IMR-90 (cell line): ENCODE results near the gene SUN1. TPM values are rescaled to one million over a fixed set of nuclear protein-coding genes. Genes with fewer than 3 reads are reported as not detected.

Experiments used
- ATAC-seq: fragments of 200-7000 bp; cut with Tn5 transposase; 2 replicates; pipeline ENCODE4 v1.9.1; 2020; ENCODE audit warnings: low read depth, mild to moderate bottlenecking, moderate library complexity
- BruUV-seq: library from RNA; stranded (reverse); fragments of 400-500 nt; replicated peaks from 2 replicates; lab custom pipeline; 2021; lab: Mats Ljungman, UMichigan
- CTCF ChIA-PET: fragments of 300-600 bp; formaldehyde crosslinking; extraction: SDS; loops from one replicate; lab custom pipeline; 2021; ENCODE audit warnings: antibody characterized with exemption; lab: Yijun Ruan, JAX
- POLR2A ChIA-PET: fragments of 300-600 bp; sonication (Branson Sonifier 250); formaldehyde crosslinking; loops from one replicate; lab custom pipeline; 2022; ENCODE audit warnings: antibody characterized with exemption; ENCODE audit not compliant: unreplicated experiment; lab: Charles Lee
- DNase-seq: peaks from one replicate; pipeline ENCODE4 v3.0.0; 2013
- H2AFZ ChIP-seq: replicated peaks from 2 replicates; pipeline ENCODE3; 2013; ENCODE audit warnings: low read length, mild to moderate bottlenecking; ENCODE audit not compliant: poor library complexity
- H2AK5ac ChIP-seq: 2 replicates; pipeline ENCODE4 v1.6.1; 2013; ENCODE audit warnings: low read depth, low read length, inconsistent platforms
- H2AK9ac ChIP-seq: replicated peaks from 2 replicates; pipeline ENCODE3; 2013; ENCODE audit warnings: mild to moderate bottlenecking, low read depth, low read length, moderate library complexity; ENCODE audit not compliant: poor library complexity
- H2BK120ac ChIP-seq: 2 replicates; pipeline ENCODE4 v1.6.1; 2013; ENCODE audit warnings: low read depth, low read length, inconsistent platforms
- H2BK15ac ChIP-seq: 3 replicates; pipeline ENCODE4 v1.6.1; 2013; ENCODE audit warnings: low read depth, low read length, inconsistent platforms
- H2BK20ac ChIP-seq: 2 replicates; pipeline ENCODE4 v1.6.1; 2013; ENCODE audit warnings: low read depth, mild to moderate bottlenecking, inconsistent platforms, low read length, moderate library complexity
- H2BK5ac ChIP-seq: 2 replicates; pipeline ENCODE4 v1.6.1; 2013; ENCODE audit warnings: mild to moderate bottlenecking, low read depth, low read length, inconsistent platforms; ENCODE audit not compliant: poor library complexity, severe bottlenecking
- H3K14ac ChIP-seq: replicated peaks from 2 replicates; pipeline ENCODE4 v1.6.1; 2013; ENCODE audit warnings: low read depth, low read length, inconsistent platforms
- H3K18ac ChIP-seq: 2 replicates; pipeline ENCODE4 v1.6.1; 2013; ENCODE audit warnings: low read depth, low read length, control low read depth
- H3K23ac ChIP-seq: 2 replicates; pipeline ENCODE4 v1.6.1; 2013; ENCODE audit warnings: low read depth, low read length, inconsistent platforms
- H3K27ac ChIP-seq: 2 replicates; pipeline ENCODE4 v1.5.1; 2013; ENCODE audit warnings: mild to moderate bottlenecking, control low read depth, low read length; ENCODE audit not compliant: insufficient read depth
- H3K27me3 ChIP-seq: 2 replicates; pipeline ENCODE4 v1.6.1; 2013; ENCODE audit warnings: low read length; ENCODE audit not compliant: control insufficient read depth, insufficient read depth
- H3K36me3 ChIP-seq: 2 replicates; pipeline ENCODE4 v1.6.1; 2013; ENCODE audit warnings: low read length, mixed read lengths; ENCODE audit not compliant: control insufficient read depth, insufficient read depth
- H3K4ac ChIP-seq: 2 replicates; pipeline ENCODE4 v1.6.1; 2013; ENCODE audit warnings: low read depth, low read length, inconsistent platforms
- H3K4me1 ChIP-seq: 2 replicates; pipeline ENCODE4 v1.6.1; 2013; ENCODE audit warnings: low read length, mixed read lengths; ENCODE audit not compliant: control insufficient read depth, insufficient read depth
- H3K4me2 ChIP-seq: 2 replicates; pipeline ENCODE4 v1.6.1; 2013; ENCODE audit warnings: low read depth, mild to moderate bottlenecking, control low read depth, low read length, moderate library complexity
- H3K4me3 ChIP-seq: 2 replicates; pipeline ENCODE4 v1.5.1; 2013; ENCODE audit warnings: low read depth, mild to moderate bottlenecking, control low read depth, low read length, moderate library complexity; ENCODE audit not compliant: insufficient read depth
- H3K56ac ChIP-seq: 2 replicates; pipeline ENCODE4 v1.6.1; 2013; ENCODE audit warnings: low read length, inconsistent platforms; ENCODE audit not compliant: insufficient read depth; ENCODE audit errors: extremely low read depth
- H3K79me1 ChIP-seq, 2 experiments: 2 replicates each; pipeline ENCODE4 v1.6.1; 2013; ENCODE audit warnings: low read length in 2 of 2, inconsistent platforms in 1 of 2, low read depth in 1 of 2
- H3K9ac ChIP-seq: 2 replicates; pipeline ENCODE4 v1.6.1; 2013; ENCODE audit warnings: low read depth, low read length, control low read depth
- H3K9me1 ChIP-seq: 2 replicates; pipeline ENCODE4 v1.6.1; 2013; ENCODE audit warnings: low read length, inconsistent platforms; ENCODE audit not compliant: insufficient read depth
- H3K9me3 ChIP-seq: 2 replicates; pipeline ENCODE4 v1.6.1; 2013; ENCODE audit warnings: low read length; ENCODE audit not compliant: control insufficient read depth, insufficient read depth
- H4K20me1 ChIP-seq: 2 replicates; pipeline ENCODE4 v1.6.1; 2013; ENCODE audit warnings: low read length, inconsistent platforms; ENCODE audit not compliant: insufficient read depth
- H4K5ac ChIP-seq: 2 replicates; pipeline ENCODE4 v1.6.1; 2013; ENCODE audit warnings: mild to moderate bottlenecking, low read depth, low read length, control low read depth
- H4K8ac ChIP-seq, 2 experiments: 2 replicates each; pipeline ENCODE4 v1.6.1; 2013; ENCODE audit warnings: low read depth in 2 of 2, low read length in 2 of 2, control low read depth in 1 of 2, inconsistent platforms in 1 of 2
- H4K91ac ChIP-seq: 2 replicates; pipeline ENCODE4 v1.6.1; 2013; ENCODE audit warnings: low read depth, low read length, inconsistent platforms; ENCODE audit not compliant: insufficient read depth
- BHLHE40 ChIP-seq: fragments of 150-350 bp; IDR thresholded peaks from 2 replicates; pipeline ENCODE4 v1.6.1; 2016; ENCODE audit warnings: mild to moderate bottlenecking, low read depth, low read length
- CEBPB ChIP-seq: IDR thresholded peaks from 2 replicates; pipeline ENCODE4 v1.6.1; 2012; ENCODE audit warnings: low read depth, low read length, improper control_type of control experiment
- CHD1 ChIP-seq: IDR thresholded peaks from 2 replicates; pipeline ENCODE4 v1.6.1; 2012; ENCODE audit warnings: low read depth, low read length, improper control_type of control experiment
- CTCF ChIP-seq: conservative IDR thresholded peaks from 2 replicates; pipeline ENCODE4 v1.5.1; 2012; ENCODE audit warnings: mild to moderate bottlenecking, low read depth, low read length, improper control_type of control experiment
- ELK1 ChIP-seq: fragments of 150-350 bp; IDR thresholded peaks from 2 replicates; pipeline ENCODE4 v1.6.1; 2016; ENCODE audit warnings: low read depth, mild to moderate bottlenecking, low read length, moderate library complexity, borderline replicate concordance
- FOS ChIP-seq: fragments of 150-350 bp; IDR thresholded peaks from 2 replicates; pipeline ENCODE4 v1.6.1; 2016; ENCODE audit warnings: low read depth, low read length
- MAFK ChIP-seq: IDR thresholded peaks from 2 replicates; pipeline ENCODE4 v1.6.1; 2012; ENCODE audit warnings: low read depth, low read length, improper control_type of control experiment
- MAZ ChIP-seq: IDR thresholded peaks from 2 replicates; pipeline ENCODE4 v1.6.1; 2012; ENCODE audit warnings: low read depth, mild to moderate bottlenecking, low read length, improper control_type of control experiment, moderate library complexity, borderline replicate concordance
- NFE2L2 ChIP-seq: fragments of 150-350 bp; IDR thresholded peaks from 2 replicates; pipeline ENCODE4 v1.6.1; 2016; ENCODE audit warnings: low read depth, mild to moderate bottlenecking, low read length
- POLR2A ChIP-seq: IDR thresholded peaks from 2 replicates; pipeline ENCODE4 v1.6.1; 2012; ENCODE audit warnings: mild to moderate bottlenecking, low read depth, low read length
- RAD21 ChIP-seq: IDR thresholded peaks from 2 replicates; pipeline ENCODE4 v1.6.1; 2012; ENCODE audit warnings: low read length, improper control_type of control experiment
- RCOR1 ChIP-seq: IDR thresholded peaks from 2 replicates; pipeline ENCODE4 v1.6.1; 2012; ENCODE audit warnings: mild to moderate bottlenecking, low read length, improper control_type of control experiment; ENCODE audit not compliant: insufficient replicate concordance
- RFX5 ChIP-seq: IDR thresholded peaks from 2 replicates; pipeline ENCODE4 v1.8.0; 2012; ENCODE audit warnings: low read depth, mild to moderate bottlenecking, low read length, moderate library complexity
- SMC3 ChIP-seq: fragments of 150-350 bp; IDR thresholded peaks from 2 replicates; pipeline ENCODE4 v1.6.1; 2016; ENCODE audit warnings: low read depth, mild to moderate bottlenecking, antibody characterized with exemption, low read length, moderate library complexity
- USF2 ChIP-seq: fragments of 150-350 bp; IDR thresholded peaks from 2 replicates; pipeline ENCODE4 v1.6.1; 2017; ENCODE audit warnings: mild to moderate bottlenecking, antibody characterized with exemption, low read length, low read depth
- WGBS, 2 experiments: methylation state at CpG; one replicate each; pipeline versions ENCODE4 v1.1.5 to v1.1.7; 2013; ENCODE audit warnings: missing lambda C conversion rate in 2 of 2; ENCODE audit not compliant: insufficient read length in 1 of 2; ENCODE audit errors: extremely low coverage in 2 of 2; 5-methylcytosine and 5-hydroxymethylcytosine counted together
- dilution Hi-C: fragments of 300-500 bp; cut with HindIII; formaldehyde crosslinking; loops from one replicate; pipeline ENCODE4 v1.14.3; 2018; ENCODE audit warnings: low sequenced_read_pairs; ENCODE audit not compliant: unreplicated experiment
- in situ Hi-C: fragments of 300-500 bp; cut with MboI; formaldehyde crosslinking; loops from 3 replicates; pipeline ENCODE4 v1.14.3; 2019; ENCODE audit warnings: low sequenced_read_pairs, inconsistent platforms, mixed read lengths
- intact Hi-C: fragments of 100-400 bp; cut with micrococcal nuclease; formaldehyde crosslinking; loops from 2 replicates; pipeline ENCODE4 v1.10.0; 2022
- polyA plus RNA-seq, 3 experiments: library from polyadenylated mRNA; depleted of rRNA; stranded (reverse); fragments of >200 nt; gene quantifications; 2 replicates each; pipeline ENCODE4 v1.2.3, GENCODE V29; 2012; ENCODE audit warnings: low replicate concordance in 1 of 3
- total RNA-seq: library from RNA; depleted of rRNA; stranded (reverse); fragments of >200 nt; gene quantifications from 2 replicates; pipeline ENCODE4 v1.2.3, GENCODE V29; 2012

The SUN1 gene
- total and polyA plus RNA-seq, 2 of the 4 experiments (the other 2 are of a cell fraction) = 113 to 239 TPM

GRCh38 chr7:907158-907980, 75.1 kb downstream of the SUN1 start:
- H2BK20ac ChIP-seq = no peak overlapping the region
- 75% methylated on average over 25 of the region's 49 CpGs; no CpG with 5 or more reads in 1 of the 2 experiments for WGBS, 2 experiments
- no peak overlapping the region for H2BK5ac ChIP-seq
- dilution Hi-C loops (no loop called here), intact Hi-C loops (loop anchor here (10.0 kb wide), 1 partner anchor 137 kb away; the partner anchor contains the start of gene GPR146), in situ Hi-C loops (no loop called here)
- ATAC-seq = no peak
- H3K4me3 ChIP-seq = no peak overlapping the region
- no peak overlapping the region for H3K23ac ChIP-seq
- H2BK15ac ChIP-seq = no peak overlapping the region
- H3K9me3 ChIP-seq = no peaks in the 10 kb centered on the region
- H3K27me3 ChIP-seq = no peaks in the 10 kb centered on the region; the same call in 1 of the 2 replicates
- H2AK5ac ChIP-seq = no peak overlapping the region
- H2AK9ac ChIP-seq = peak overlapping the region; percentile 72
- no peak overlapping the region for H3K56ac ChIP-seq
- no peak overlapping the region for H3K4ac ChIP-seq
- ChIA-PET POLR2A (no interaction called here), CTCF (no interaction called here)
- peaks cover 5% of the 10 kb centered on the region; the same call in 1 of the 2 replicates for H3K4me1 ChIP-seq
- no peaks in the 10 kb centered on the region for H3K36me3 ChIP-seq
- no peak for DNase-seq
- H3K18ac ChIP-seq = no peak overlapping the region
- no peak overlapping the region for H3K4me2 ChIP-seq
- no peaks in the 10 kb centered on the region for H3K79me1 ChIP-seq
- H2BK120ac ChIP-seq = no peak overlapping the region
- H3K9ac ChIP-seq = no peak overlapping the region
- H4K8ac ChIP-seq = no peak overlapping the region
- no peak overlapping the region for H4K91ac ChIP-seq
- H3K14ac ChIP-seq = no peak overlapping the region
- no TSS peak for BruUV-seq
- H3K27ac ChIP-seq = no peak overlapping the region
- no peak overlapping the region for H4K5ac ChIP-seq
- H2AFZ ChIP-seq = peak overlapping the region; percentile 51
- no peaks in the 10 kb centered on the region; the same call in 1 of the 2 replicates for H4K20me1 ChIP-seq
- H3K9me1 ChIP-seq = no peaks in the 10 kb centered on the region
- no peak for TF ChIP-seq NFE2L2
- TF ChIP-seq MAZ = no peak
- TF ChIP-seq FOS = no peak
- no peak for TF ChIP-seq MAFK
- TF ChIP-seq RFX5 = no peak
- TF ChIP-seq SMC3 = no peak
- no peak for TF ChIP-seq RCOR1
- TF ChIP-seq ELK1 = no peak
- TF ChIP-seq POLR2A = no peak
- TF ChIP-seq CHD1 = no peak
- TF ChIP-seq CTCF = no peak
- no peak for TF ChIP-seq RAD21
- TF ChIP-seq BHLHE40 = no peak
- TF ChIP-seq USF2 = no peak
- TF ChIP-seq CEBPB = no peak
